Measurements from ENCODE around the gene CLEC4G. TPM values are rescaled to one million over a fixed set of nuclear protein-coding genes. Genes with fewer than 3 reads are reported as not detected.

Gene CLEC4G
- total and polyA plus RNA-seq, 2 of the 8 experiments (the other 6 are each of a cell fraction or from before 2014, with no cell fraction given) = 0.35 to 2.9 TPM

GRCh38 chr19:7739801-7740681 lies 8.1 kb upstream of the CLEC4G start:
- H2BK20ac ChIP-seq (ENCODE audit: low read length) = 0 out of 2 replicates have a peak overlapping the region, but pooled peaks have one; percentile 61
- H3K56ac ChIP-seq (replicated peaks; ENCODE audit: insufficient read length, low read depth, low read length) = no peak overlapping the region
- no peaks in the 10 kb centered on the region for H4K20me1 ChIP-seq (replicated peaks in 1 of 2; ENCODE audit: control insufficient read depth in 1 of 2, insufficient read depth in 2 of 2, low read length in 2 of 2)
- no peaks in the 10 kb centered on the region for H3K79me2 ChIP-seq (ENCODE audit: control insufficient read depth in 1 of 2, insufficient read depth in 2 of 2, low read length in 2 of 2)
- no peak overlapping the region for H3K4ac ChIP-seq (replicated peaks; ENCODE audit: insufficient read length, low read depth, low read length)
- H3K4me1 ChIP-seq (replicated peaks in 1 of 4; ENCODE audit: control insufficient read depth in 3 of 4, insufficient read depth in 4 of 4, low read length in 3 of 4) = peaks cover 0 to 3% (median 0%) of the 10 kb centered on the region in 4 experiments; a peak in 1 of 7 replicates
- no peaks in the 10 kb centered on the region for H3K23me2 ChIP-seq (ENCODE audit: low read depth, low read length)
- H3K27ac ChIP-seq (ENCODE audit: low read depth, low read length) = no peak overlapping the region
- H2AFZ ChIP-seq (ENCODE audit: low read length) = 0 out of 2 replicates have a peak overlapping the region, but pooled peaks have one; percentile 40
- H2BK120ac ChIP-seq (replicated peaks; ENCODE audit: low read depth, low read length) = no peak overlapping the region
- no peak overlapping the region for H2AK5ac ChIP-seq (ENCODE audit: low read depth, low read length)
- H3K9ac ChIP-seq (replicated peaks in 1 of 4; ENCODE audit: extremely low read depth in 1 of 4, low read depth in 3 of 4, low read length in 3 of 4) = no peak overlapping the region
- H2BK12ac ChIP-seq (ENCODE audit: low read depth, low read length) = 0 out of 2 replicates have a peak overlapping the region, but pooled peaks have one; percentile 63
- no peak overlapping the region for H4K8ac ChIP-seq (ENCODE audit: extremely low read depth, insufficient read depth, low read length)
- H2BK15ac ChIP-seq (ENCODE audit: low read length) = 0 out of 2 replicates have a peak overlapping the region, but pooled peaks have one; percentile 92
- no peak overlapping the region for H3K23ac ChIP-seq (ENCODE audit: insufficient read length)
- peaks cover 0 to 2% (median under 1%) of the 10 kb centered on the region in 4 experiments; a peak in 2 of 7 replicates for H3K27me3 ChIP-seq (replicated peaks in 1 of 4; ENCODE audit: control insufficient read depth in 3 of 4, extremely low read depth in 1 of 4, insufficient read depth in 3 of 4, low read length in 3 of 4)
- no peak overlapping the region for H2BK5ac ChIP-seq (ENCODE audit: low read depth, low read length)
- no peak overlapping the region for H4K5ac ChIP-seq (ENCODE audit: insufficient read length, low read depth, low read length)
- no peak overlapping the region for H3K14ac ChIP-seq (ENCODE audit: insufficient read length)
- FAIRE-seq (no peak), DNase-seq (ENCODE audit: low read depth in 1 of 2, low spot score in 2 of 2) (no peak)
- H3K18ac ChIP-seq (ENCODE audit: extremely low read depth, low read length) = no peak overlapping the region
- CTCF ChIA-PET (ENCODE audit: partially characterized antibody) = interaction anchor here (0.6 to 1.5 kb wide), 8 partner anchors 10 to 364 kb away, joined by 3 to 6 read pairs (median 4); partner anchors contain the start of gene TRAPPC5
- POLR2A ChIA-PET (ENCODE audit: partially characterized antibody) = interaction anchor here (0.6 kb wide), 1 partner anchor 218 kb away, joined by 3 read pairs; no protein-coding TSS in a partner anchor
- no peaks in the 10 kb centered on the region for H3K36me3 ChIP-seq (ENCODE audit: control insufficient read depth in 2 of 4, insufficient read depth in 4 of 4, low read length in 3 of 4)
- H3K9me3 ChIP-seq (ENCODE audit: insufficient read depth in 2 of 2, low read depth in 1 of 2, low read length in 1 of 2) = no peaks in the 10 kb centered on the region; a peak in 1 of 4 replicates
- no peak overlapping the region for H3K4me2 ChIP-seq (ENCODE audit: insufficient read depth in 1 of 2, low read depth in 2 of 2, low read length in 2 of 2)
- no peak overlapping the region for H3K4me3 ChIP-seq (ENCODE audit: extremely low read depth in 1 of 4, insufficient read depth in 2 of 4, low read depth in 3 of 4, low read length in 4 of 4)
- H3K79me1 ChIP-seq (ENCODE audit: low read depth, low read length) = no peaks in the 10 kb centered on the region
- 88% methylated on average over 19 of the region's 19 CpGs; no CpG with 5 or more reads in 1 of the 2 experiments for whole genome bisulfite sequencing, 2 experiments (ENCODE audit: extremely low coverage in 1 of 2, insufficient coverage in 1 of 2, insufficient read length in 1 of 2, insufficient replicate concordance in 2 of 2, low coverage in 1 of 2, low lambda C conversion rate in 2 of 2, missing lambda C conversion rate in 1 of 2)
- H4K91ac ChIP-seq (replicated peaks; ENCODE audit: insufficient read length, low read length) = no peak overlapping the region
- TF ChIP-seq POLR2AphosphoS5 (IDR thresholded peaks at IDR 0.05; ENCODE audit: low read depth, low read length) (no peak), TBP (IDR thresholded peaks at IDR 0.05; ENCODE audit: low read depth, low read length) (no peak), SP2 (IDR thresholded peaks at IDR 0.05; ENCODE audit: low read length) (no peak), KDM4A (IDR thresholded peaks at IDR 0.05; ENCODE audit: low read depth, low read length, severe bottlenecking) (no peak), KDM5A (IDR thresholded peaks at IDR 0.05; ENCODE audit: low read length) (no peak), SIX5 (IDR thresholded peaks at IDR 0.05; ENCODE audit: low read depth, low read length) (no peak)

Measured in H1 (cell line).